IMR-90 (cell line): ENCODE data around the gene HPN. TPM values are rescaled to one million over a fixed set of nuclear protein-coding genes. Genes with fewer than 3 reads are reported as not detected.

Source experiments
- ATAC-seq: fragments of 200-7000 bp; cut with Tn5 transposase; 2 replicates; pipeline ENCODE4 v1.9.1; 2020; ENCODE audit warnings: low read depth, mild to moderate bottlenecking, moderate library complexity
- BruUV-seq: library from RNA; stranded (reverse); fragments of 400-500 nt; replicated peaks from 2 replicates; lab custom pipeline; 2021; lab: Mats Ljungman, UMichigan
- CTCF ChIA-PET: fragments of 300-600 bp; formaldehyde crosslinking; extraction: SDS; loops from one replicate; lab custom pipeline; 2021; ENCODE audit warnings: antibody characterized with exemption; lab: Yijun Ruan, JAX
- POLR2A ChIA-PET: fragments of 300-600 bp; sonication (Branson Sonifier 250); formaldehyde crosslinking; loops from one replicate; lab custom pipeline; 2022; ENCODE audit warnings: antibody characterized with exemption; ENCODE audit not compliant: unreplicated experiment; lab: Charles Lee
- DNase-seq: peaks from one replicate; pipeline ENCODE4 v3.0.0; 2013
- H2AFZ ChIP-seq: replicated peaks from 2 replicates; pipeline ENCODE3; 2013; ENCODE audit warnings: low read length, mild to moderate bottlenecking; ENCODE audit not compliant: poor library complexity
- H2AK5ac ChIP-seq: 2 replicates; pipeline ENCODE4 v1.6.1; 2013; ENCODE audit warnings: low read depth, low read length, inconsistent platforms
- H2AK9ac ChIP-seq: replicated peaks from 2 replicates; pipeline ENCODE3; 2013; ENCODE audit warnings: mild to moderate bottlenecking, low read depth, low read length, moderate library complexity; ENCODE audit not compliant: poor library complexity
- H2BK120ac ChIP-seq: 2 replicates; pipeline ENCODE4 v1.6.1; 2013; ENCODE audit warnings: low read depth, low read length, inconsistent platforms
- H2BK15ac ChIP-seq: 3 replicates; pipeline ENCODE4 v1.6.1; 2013; ENCODE audit warnings: low read depth, low read length, inconsistent platforms
- H2BK20ac ChIP-seq: 2 replicates; pipeline ENCODE4 v1.6.1; 2013; ENCODE audit warnings: low read depth, mild to moderate bottlenecking, inconsistent platforms, low read length, moderate library complexity
- H2BK5ac ChIP-seq: 2 replicates; pipeline ENCODE4 v1.6.1; 2013; ENCODE audit warnings: mild to moderate bottlenecking, low read depth, low read length, inconsistent platforms; ENCODE audit not compliant: poor library complexity, severe bottlenecking
- H3K14ac ChIP-seq: replicated peaks from 2 replicates; pipeline ENCODE4 v1.6.1; 2013; ENCODE audit warnings: low read depth, low read length, inconsistent platforms
- H3K18ac ChIP-seq: 2 replicates; pipeline ENCODE4 v1.6.1; 2013; ENCODE audit warnings: low read depth, low read length, control low read depth
- H3K23ac ChIP-seq: 2 replicates; pipeline ENCODE4 v1.6.1; 2013; ENCODE audit warnings: low read depth, low read length, inconsistent platforms
- H3K27ac ChIP-seq: 2 replicates; pipeline ENCODE4 v1.5.1; 2013; ENCODE audit warnings: mild to moderate bottlenecking, control low read depth, low read length; ENCODE audit not compliant: insufficient read depth
- H3K27me3 ChIP-seq: 2 replicates; pipeline ENCODE4 v1.6.1; 2013; ENCODE audit warnings: low read length; ENCODE audit not compliant: control insufficient read depth, insufficient read depth
- H3K36me3 ChIP-seq: 2 replicates; pipeline ENCODE4 v1.6.1; 2013; ENCODE audit warnings: low read length, mixed read lengths; ENCODE audit not compliant: control insufficient read depth, insufficient read depth
- H3K4ac ChIP-seq: 2 replicates; pipeline ENCODE4 v1.6.1; 2013; ENCODE audit warnings: low read depth, low read length, inconsistent platforms
- H3K4me1 ChIP-seq: 2 replicates; pipeline ENCODE4 v1.6.1; 2013; ENCODE audit warnings: low read length, mixed read lengths; ENCODE audit not compliant: control insufficient read depth, insufficient read depth
- H3K4me2 ChIP-seq: 2 replicates; pipeline ENCODE4 v1.6.1; 2013; ENCODE audit warnings: low read depth, mild to moderate bottlenecking, control low read depth, low read length, moderate library complexity
- H3K4me3 ChIP-seq: 2 replicates; pipeline ENCODE4 v1.5.1; 2013; ENCODE audit warnings: low read depth, mild to moderate bottlenecking, control low read depth, low read length, moderate library complexity; ENCODE audit not compliant: insufficient read depth
- H3K56ac ChIP-seq: 2 replicates; pipeline ENCODE4 v1.6.1; 2013; ENCODE audit warnings: low read length, inconsistent platforms; ENCODE audit not compliant: insufficient read depth; ENCODE audit errors: extremely low read depth
- H3K79me1 ChIP-seq, 2 experiments: 2 replicates each; pipeline ENCODE4 v1.6.1; 2013; ENCODE audit warnings: low read length in 2 of 2, inconsistent platforms in 1 of 2, low read depth in 1 of 2
- H3K9ac ChIP-seq: 2 replicates; pipeline ENCODE4 v1.6.1; 2013; ENCODE audit warnings: low read depth, low read length, control low read depth
- H3K9me1 ChIP-seq: 2 replicates; pipeline ENCODE4 v1.6.1; 2013; ENCODE audit warnings: low read length, inconsistent platforms; ENCODE audit not compliant: insufficient read depth
- H3K9me3 ChIP-seq: 2 replicates; pipeline ENCODE4 v1.6.1; 2013; ENCODE audit warnings: low read length; ENCODE audit not compliant: control insufficient read depth, insufficient read depth
- H4K20me1 ChIP-seq: 2 replicates; pipeline ENCODE4 v1.6.1; 2013; ENCODE audit warnings: low read length, inconsistent platforms; ENCODE audit not compliant: insufficient read depth
- H4K5ac ChIP-seq: 2 replicates; pipeline ENCODE4 v1.6.1; 2013; ENCODE audit warnings: mild to moderate bottlenecking, low read depth, low read length, control low read depth
- H4K8ac ChIP-seq, 2 experiments: 2 replicates each; pipeline ENCODE4 v1.6.1; 2013; ENCODE audit warnings: low read depth in 2 of 2, low read length in 2 of 2, control low read depth in 1 of 2, inconsistent platforms in 1 of 2
- H4K91ac ChIP-seq: 2 replicates; pipeline ENCODE4 v1.6.1; 2013; ENCODE audit warnings: low read depth, low read length, inconsistent platforms; ENCODE audit not compliant: insufficient read depth
- CEBPB ChIP-seq: IDR thresholded peaks from 2 replicates; pipeline ENCODE4 v1.6.1; 2012; ENCODE audit warnings: low read depth, low read length, improper control_type of control experiment
- CHD1 ChIP-seq: IDR thresholded peaks from 2 replicates; pipeline ENCODE4 v1.6.1; 2012; ENCODE audit warnings: low read depth, low read length, improper control_type of control experiment
- CTCF ChIP-seq: conservative IDR thresholded peaks from 2 replicates; pipeline ENCODE4 v1.5.1; 2012; ENCODE audit warnings: mild to moderate bottlenecking, low read depth, low read length, improper control_type of control experiment
- ELK1 ChIP-seq: fragments of 150-350 bp; IDR thresholded peaks from 2 replicates; pipeline ENCODE4 v1.6.1; 2016; ENCODE audit warnings: low read depth, mild to moderate bottlenecking, low read length, moderate library complexity, borderline replicate concordance
- FOS ChIP-seq: fragments of 150-350 bp; IDR thresholded peaks from 2 replicates; pipeline ENCODE4 v1.6.1; 2016; ENCODE audit warnings: low read depth, low read length
- MAFK ChIP-seq: IDR thresholded peaks from 2 replicates; pipeline ENCODE4 v1.6.1; 2012; ENCODE audit warnings: low read depth, low read length, improper control_type of control experiment
- MAZ ChIP-seq: IDR thresholded peaks from 2 replicates; pipeline ENCODE4 v1.6.1; 2012; ENCODE audit warnings: low read depth, mild to moderate bottlenecking, low read length, improper control_type of control experiment, moderate library complexity, borderline replicate concordance
- NFE2L2 ChIP-seq: fragments of 150-350 bp; IDR thresholded peaks from 2 replicates; pipeline ENCODE4 v1.6.1; 2016; ENCODE audit warnings: low read depth, mild to moderate bottlenecking, low read length
- POLR2A ChIP-seq: IDR thresholded peaks from 2 replicates; pipeline ENCODE4 v1.6.1; 2012; ENCODE audit warnings: mild to moderate bottlenecking, low read depth, low read length
- RFX5 ChIP-seq: IDR thresholded peaks from 2 replicates; pipeline ENCODE4 v1.8.0; 2012; ENCODE audit warnings: low read depth, mild to moderate bottlenecking, low read length, moderate library complexity
- WGBS, 2 experiments: methylation state at CpG; one replicate each; pipeline versions ENCODE4 v1.1.5 to v1.1.7; 2013; ENCODE audit warnings: missing lambda C conversion rate in 2 of 2; ENCODE audit not compliant: insufficient read length in 1 of 2; ENCODE audit errors: extremely low coverage in 2 of 2; 5-methylcytosine and 5-hydroxymethylcytosine counted together
- dilution Hi-C: fragments of 300-500 bp; cut with HindIII; formaldehyde crosslinking; loops from one replicate; pipeline ENCODE4 v1.14.3; 2018; ENCODE audit warnings: low sequenced_read_pairs; ENCODE audit not compliant: unreplicated experiment
- in situ Hi-C: fragments of 300-500 bp; cut with MboI; formaldehyde crosslinking; loops from 3 replicates; pipeline ENCODE4 v1.14.3; 2019; ENCODE audit warnings: low sequenced_read_pairs, inconsistent platforms, mixed read lengths
- intact Hi-C: fragments of 100-400 bp; cut with micrococcal nuclease; formaldehyde crosslinking; loops from 2 replicates; pipeline ENCODE4 v1.10.0; 2022
- polyA plus RNA-seq, 3 experiments: library from polyadenylated mRNA; depleted of rRNA; stranded (reverse); fragments of >200 nt; gene quantifications; 2 replicates each; pipeline ENCODE4 v1.2.3, GENCODE V29; 2012; ENCODE audit warnings: low replicate concordance in 1 of 3
- total RNA-seq: library from RNA; depleted of rRNA; stranded (reverse); fragments of >200 nt; gene quantifications from 2 replicates; pipeline ENCODE4 v1.2.3, GENCODE V29; 2012
- TF ChIP-seq, protein P1 (sequence below): fragments of 150-350 bp; IDR thresholded peaks from 2 replicates; pipeline ENCODE4 v1.6.1; 2017; ENCODE audit warnings: mild to moderate bottlenecking, antibody characterized with exemption, low read length, low read depth

Gene HPN
- total and polyA plus RNA-seq, 2 of the 4 experiments (the other 2 are of a cell fraction): not detected

- TF ChIP-seq MAZ: no peak
Measured at GRCh38 chr19:35114353-35115176, 73.0 kb downstream of the HPN start (continued).

- Histone ChIP-seq H4K8ac (no peak within 1 kb of the TSS), H3K56ac (no peak within 1 kb of the TSS), H4K5ac (no peak within 1 kb of the TSS), H2AK5ac (no peak within 1 kb of the TSS), H3K9me1 (no peaks in the 10 kb centered on the region), H4K20me1 (no peaks in the 10 kb centered on the region), H4K91ac (no peak within 1 kb of the TSS), H2BK20ac (no peak within 1 kb of the TSS), H3K14ac (no peak within 1 kb of the TSS), H3K4me2 (peak within 1 kb of the TSS; percentile 49; the same call in 1 of the 2 replicates), H3K18ac (no peak within 1 kb of the TSS), H2BK120ac (no peak within 1 kb of the TSS), H3K4me3 (peak within 1 kb of the TSS; percentile 1; the same call in 1 of the 2 replicates), H3K27ac (no peak within 1 kb of the TSS), H2AK9ac (peak within 1 kb of the TSS; percentile 7), H3K23ac (no peak within 1 kb of the TSS), H3K9me3 (no peaks in the 10 kb centered on the region), H3K4me1 (no peaks in the 10 kb centered on the region), H3K79me1 (no peaks in the 10 kb centered on the region), H3K36me3 (no peaks in the 10 kb centered on the region), H3K4ac (no peak within 1 kb of the TSS), H2BK5ac (no peak within 1 kb of the TSS), H3K9ac (no peak within 1 kb of the TSS), H2AFZ (peak within 1 kb of the TSS; percentile 75), H3K27me3 (peaks cover 26% of the 10 kb centered on the region), H2BK15ac (no peak within 1 kb of the TSS)
- CTCF ChIA-PET: interaction anchor here (0.7 to 1.2 kb wide), 5 partner anchors 9 to 71 kb away, joined by 3 to 5 read pairs (median 3); no protein-coding TSS in a partner anchor
- BruUV-seq: no TSS peak
- WGBS, 2 experiments: no CpG with 5 or more reads among the region's 14 CpGs
- ATAC-seq (no peak), DNase-seq (no peak)
- in situ Hi-C loops (no loop called here), dilution Hi-C loops (no loop called here), intact Hi-C loops (no loop called here)
- POLR2A ChIA-PET: no interaction called here
- no peak for TF ChIP-seq CTCF
- TF ChIP-seq ELK1: no peak
- TF ChIP-seq CEBPB: no peak
- TF ChIP-seq, protein P1, sequence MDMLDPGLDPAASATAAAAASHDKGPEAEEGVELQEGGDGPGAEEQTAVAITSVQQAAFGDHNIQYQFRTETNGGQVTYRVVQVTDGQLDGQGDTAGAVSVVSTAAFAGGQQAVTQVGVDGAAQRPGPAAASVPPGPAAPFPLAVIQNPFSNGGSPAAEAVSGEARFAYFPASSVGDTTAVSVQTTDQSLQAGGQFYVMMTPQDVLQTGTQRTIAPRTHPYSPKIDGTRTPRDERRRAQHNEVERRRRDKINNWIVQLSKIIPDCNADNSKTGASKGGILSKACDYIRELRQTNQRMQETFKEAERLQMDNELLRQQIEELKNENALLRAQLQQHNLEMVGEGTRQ: no peak
- no peak for TF ChIP-seq FOS
- no peak for TF ChIP-seq POLR2A
- no peak for TF ChIP-seq NFE2L2
- TF ChIP-seq CHD1: no peak
- TF ChIP-seq RFX5: no peak
- TF ChIP-seq MAFK: no peak
Measured at GRCh38 chr19:35115177-35115951, 73.8 kb downstream of the HPN start, which contains the start of gene FXYD3. Gene FXYD3 (plus strand): TSS chr19:35115823. CDS start chr19:35119377, 3,554 bp downstream.
